Brain microvascular endothelial cell (primary cell): ENCODE data around the gene CYTH4.

Experiments
- DNase-seq: peaks from one replicate; pipeline ENCODE4 v3.0.0-alpha.2; 2020
- H3K27ac ChIP-seq: fragments of 250-450 bp; sonication (Bioruptor Pico); 2 replicates; pipeline ENCODE4 v1.5.1; 2020; ENCODE audit warnings: mild to moderate bottlenecking, moderate library complexity
- H3K27me3 ChIP-seq: fragments of 250-450 bp; sonication (Bioruptor Pico); replicated peaks from 2 replicates; pipeline ENCODE4 v1.5.1; 2020; ENCODE audit warnings: mild to moderate bottlenecking
- H3K36me3 ChIP-seq: fragments of 250-450 bp; sonication (Bioruptor Pico); replicated peaks from 2 replicates; pipeline ENCODE4 v1.5.1; 2020; ENCODE audit warnings: mild to moderate bottlenecking
- H3K4me3 ChIP-seq: 2 replicates; pipeline ENCODE4 v1.5.1; 2011; ENCODE audit warnings: low read depth, mild to moderate bottlenecking, control low read depth, low read length, moderate library complexity
- CTCF ChIP-seq: IDR thresholded peaks from 2 replicates; pipeline ENCODE4 v1.5.1; 2011; ENCODE audit warnings: low read depth, mild to moderate bottlenecking, moderate library complexity, low read length, control low read depth, inconsistent platforms; ENCODE audit errors: missing control alignments
- in situ Hi-C: cut with HindIII; loops from 2 replicates; pipeline ENCODE4 v1.10.0; 2017; ENCODE audit warnings: low sequenced_read_pairs, low pct_ligation_motif_present

The CYTH4 gene

GRCh38 chr22:37357446-37358075 lies 75.3 kb downstream of the CYTH4 start:
- in situ Hi-C loops, result no loop called here
- H3K36me3 ChIP-seq, result no peaks in the 10 kb centered on the region
- H3K27ac ChIP-seq, result no peak overlapping the region
- no peak for DNase-seq
- TF ChIP-seq CTCF, result no peak
- H3K4me3 ChIP-seq, result no peak overlapping the region
- H3K27me3 ChIP-seq, result peaks cover 8% of the 10 kb centered on the region

- DNase-seq, result no peak
- H3K36me3 ChIP-seq, result no peaks in the 10 kb centered on the region
- no peak overlapping the region for H3K4me3 ChIP-seq
- H3K27ac ChIP-seq, result no peak overlapping the region
- in situ Hi-C loops, result no loop called here
- H3K27me3 ChIP-seq, result peaks cover 3% of the 10 kb centered on the region
- TF ChIP-seq CTCF, result no peak
Measured at GRCh38 chr22:37358386-37358785, 76.1 kb downstream of the CYTH4 start.

GRCh38 chr22:37358917-37359316 lies 76.6 kb downstream of the CYTH4 start:
- TF ChIP-seq CTCF, result no peak
- no peaks in the 10 kb centered on the region for H3K36me3 ChIP-seq
- H3K27me3 ChIP-seq, result peaks cover under 1% of the 10 kb centered on the region
- in situ Hi-C loops, result no loop called here
- no peak overlapping the region for H3K27ac ChIP-seq
- no peak overlapping the region for H3K4me3 ChIP-seq
- DNase-seq, result no peak

GRCh38 chr22:37362621-37363020 lies 80.3 kb downstream of the CYTH4 start:
- in situ Hi-C loops, result no loop called here
- H3K36me3 ChIP-seq, result no peaks in the 10 kb centered on the region
- H3K27me3 ChIP-seq, result no peaks in the 10 kb centered on the region
- DNase-seq, result no peak
- no peak overlapping the region for H3K27ac ChIP-seq
- no peak overlapping the region for H3K4me3 ChIP-seq
- no peak for TF ChIP-seq CTCF

- Histone ChIP-seq H3K27me3 (no peaks in the 10 kb centered on the region), H3K36me3 (no peaks in the 10 kb centered on the region), H3K27ac (no peak overlapping the region), H3K4me3 (no peak overlapping the region)
- DNase-seq, result no peak
- TF ChIP-seq CTCF, result no peak
- in situ Hi-C loops, result no loop called here
Measured at GRCh38 chr22:37363261-37363992, 81.1 kb downstream of the CYTH4 start.
